ENCODE results near the gene CSRNP3. TPM values are rescaled to one million over a fixed set of nuclear protein-coding genes. Genes with fewer than 3 reads are reported as not detected.

Gene CSRNP3
- total and polyA plus RNA-seq, 11 donors, result 0.87 to 10.6 (median 4.4) TPM

DNA sequence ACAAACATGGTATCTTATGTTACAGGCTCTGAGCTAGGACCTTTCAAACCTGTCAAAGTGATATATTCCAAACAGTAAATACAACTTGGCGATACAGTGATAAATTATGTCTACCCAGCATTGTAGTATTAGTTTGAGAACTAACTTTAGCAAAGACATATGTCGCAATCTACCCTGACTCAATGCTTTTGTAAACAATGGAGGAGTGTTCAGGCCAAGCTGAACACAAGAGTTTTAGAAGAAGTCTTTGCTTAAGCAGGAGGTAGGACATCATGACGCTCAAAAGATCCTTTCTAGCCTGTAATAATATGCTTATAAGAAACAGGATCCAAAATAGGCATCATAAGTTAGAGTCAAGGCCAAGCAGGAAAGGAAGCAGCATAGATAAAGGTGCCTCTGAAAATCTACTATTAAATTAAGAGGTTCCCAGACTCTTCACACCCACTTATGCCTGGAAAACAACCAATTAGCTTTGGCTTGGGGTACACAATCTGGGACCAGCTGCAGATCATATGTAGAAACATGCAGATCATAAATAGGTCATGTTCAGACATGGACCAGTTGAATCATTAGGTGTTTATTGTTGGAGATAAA lies 132.5 kb downstream of the CSRNP3 start:
- Histone ChIP-seq H3K9me3 (no peaks in the 10 kb centered on the region), H3K4me3 (no peak overlapping the region), H3K27ac (no peak overlapping the region), H3K27me3 (no peaks in the 10 kb centered on the region), H3K4me1 (peaks cover 0 to 11% (median 0%) of the 10 kb centered on the region in 12 donors), H3K36me3 (peaks cover 0 to 10% (median 1%) of the 10 kb centered on the region in 9 donors)
- WGBS, 4 donors, result 77 to 86% (median 84%) methylated on average over 3 of the region's 3 CpGs
- DNase-seq, result no peak
- intact Hi-C loops (cut with DNase I), result no loop called here
- peak in 2 of 4 donors; percentile 71 to 91 for ATAC-seq
- no peak for TF ChIP-seq CTCF (IDR thresholded peaks at IDR 0.05)
- TF ChIP-seq POLR2A (IDR thresholded peaks at IDR 0.05), result no peak

GRCh38 chr2:165609672-165610071 lies 140.2 kb downstream of the CSRNP3 start:
- Histone ChIP-seq H3K27me3 (no peaks in the 10 kb centered on the region), H3K9me3 (peaks cover 0 to 3% (median 0%) of the 10 kb centered on the region in 12 donors), H3K27ac (no peak overlapping the region), H3K36me3 (no peaks in the 10 kb centered on the region), H3K4me3 (no peak overlapping the region), H3K4me1 (no peaks in the 10 kb centered on the region)
- WGBS, 4 donors, result 85 to 92% (median 90%) methylated on average over 6 of the region's 6 CpGs
- TF ChIP-seq CTCF (IDR thresholded peaks at IDR 0.05) (no peak), POLR2A (IDR thresholded peaks at IDR 0.05) (no peak)
- intact Hi-C loops (cut with DNase I), result loop anchor here in 1 of 10 donors (10.0 kb wide), 1 partner anchor 95 kb away; no protein-coding TSS in a partner anchor
- no peak for DNase-seq
- ATAC-seq, result no peak

DNA sequence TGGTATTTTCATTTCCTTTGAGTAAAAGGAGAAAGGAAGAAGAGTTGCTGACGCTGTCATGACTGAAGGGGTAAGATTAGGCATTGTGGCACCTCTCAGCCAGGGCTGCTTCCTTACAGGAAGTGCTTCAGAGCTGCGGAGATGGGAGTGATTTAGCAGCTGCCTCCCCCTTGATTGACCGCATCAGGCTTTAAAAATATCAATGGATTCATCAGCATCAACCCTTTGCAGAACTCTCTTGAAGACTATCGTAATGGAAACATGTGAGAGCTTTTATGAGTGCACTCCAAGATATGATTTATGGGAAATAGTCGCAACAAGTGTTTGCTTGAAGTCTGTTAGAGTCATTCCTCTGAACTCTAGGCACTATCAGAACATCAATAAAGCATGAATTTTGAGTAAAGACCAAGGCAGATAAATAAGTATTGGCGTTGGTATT lies 141.1 kb downstream of the CSRNP3 start:
- Histone ChIP-seq H3K27ac (no peak overlapping the region), H3K9me3 (peaks cover 0 to 3% (median 0%) of the 10 kb centered on the region in 12 donors), H3K27me3 (no peaks in the 10 kb centered on the region), H3K36me3 (no peaks in the 10 kb centered on the region), H3K4me1 (no peaks in the 10 kb centered on the region), H3K4me3 (no peak overlapping the region)
- 40 to 43% (median 41%) methylated on average over 6 of the region's 6 CpGs for WGBS, 4 donors
- no peak for TF ChIP-seq POLR2A (IDR thresholded peaks at IDR 0.05)
- no peak for TF ChIP-seq CTCF (IDR thresholded peaks at IDR 0.05)
- intact Hi-C loops (cut with DNase I), result loop anchor here in 1 of 10 donors (10.0 kb wide), 1 partner anchor 96 kb away; no protein-coding TSS in a partner anchor
- DNase-seq, result no peak
- no peak for ATAC-seq

DNA sequence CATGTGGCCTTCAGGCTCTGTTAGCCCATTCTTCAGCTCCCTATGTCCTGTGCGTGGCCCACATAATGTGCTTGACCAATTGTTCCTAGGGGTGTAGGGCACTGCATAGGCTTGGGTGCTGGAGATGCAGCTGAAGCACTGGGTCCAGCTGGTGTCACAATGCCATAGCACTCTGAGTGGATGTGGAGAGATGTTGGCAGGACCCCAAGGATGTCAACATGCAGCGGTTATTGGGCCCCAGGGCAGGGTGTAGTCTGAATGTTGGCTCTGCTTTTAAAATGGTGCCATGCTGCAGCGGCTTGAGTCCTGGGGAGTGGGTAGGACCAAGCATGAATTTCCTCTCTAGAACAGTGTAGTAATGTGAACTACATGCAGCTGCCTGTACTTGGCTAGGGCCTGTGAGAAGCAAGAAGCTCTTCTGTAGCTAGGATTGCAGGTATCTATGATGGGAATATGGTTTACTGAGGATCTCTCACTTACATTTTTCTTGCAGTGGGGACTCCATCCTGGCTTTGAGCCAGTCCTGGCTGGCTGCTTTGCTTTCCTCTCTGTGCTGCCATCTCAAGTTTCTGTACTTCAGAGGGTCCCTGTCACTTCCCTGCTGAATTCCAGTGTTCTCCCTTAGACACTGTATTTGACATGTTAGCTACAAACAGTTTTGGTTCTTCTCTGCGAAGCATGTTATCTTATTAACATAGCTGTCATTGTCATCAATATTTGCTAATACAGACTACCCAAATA lies 148.4 kb downstream of the CSRNP3 start:
- no peak for ATAC-seq

More for the DNA sequence above, 148.4 kb downstream of the CSRNP3 start:
- no peak for DNase-seq
- peaks cover 0 to 15% (median 0%) of the 10 kb centered on the region in 12 donors for H3K4me1 ChIP-seq
- no peak overlapping the region for H3K4me3 ChIP-seq
- no peaks in the 10 kb centered on the region for H3K36me3 ChIP-seq
- no peaks in the 10 kb centered on the region for H3K27me3 ChIP-seq
- no peak overlapping the region for H3K27ac ChIP-seq
- peaks cover 0 to 17% (median 0%) of the 10 kb centered on the region in 12 donors for H3K9me3 ChIP-seq
- 91 to 96% (median 95%) methylated on average over 4 of the region's 4 CpGs for WGBS, 4 donors
- TF ChIP-seq CTCF (IDR thresholded peaks at IDR 0.05) (no peak), POLR2A (IDR thresholded peaks at IDR 0.05) (no peak)
- intact Hi-C loops (cut with DNase I), result loop anchor here in 1 of 10 donors (10.0 kb wide), 1 partner anchor 103 kb away; no protein-coding TSS in a partner anchor

All from heart left ventricle (tissue), 16 donors.